ENCODE results near the gene KLHL17.
A peak's percentile ranks its signal among the peaks of the same experiment; 100 is the strongest.
"Not testable (repeated sequence)": the region's sequence is repeated elsewhere in the genome, so short reads cannot be mapped to it uniquely, and the experiment has no call there.

The KLHL17 gene

DNA sequence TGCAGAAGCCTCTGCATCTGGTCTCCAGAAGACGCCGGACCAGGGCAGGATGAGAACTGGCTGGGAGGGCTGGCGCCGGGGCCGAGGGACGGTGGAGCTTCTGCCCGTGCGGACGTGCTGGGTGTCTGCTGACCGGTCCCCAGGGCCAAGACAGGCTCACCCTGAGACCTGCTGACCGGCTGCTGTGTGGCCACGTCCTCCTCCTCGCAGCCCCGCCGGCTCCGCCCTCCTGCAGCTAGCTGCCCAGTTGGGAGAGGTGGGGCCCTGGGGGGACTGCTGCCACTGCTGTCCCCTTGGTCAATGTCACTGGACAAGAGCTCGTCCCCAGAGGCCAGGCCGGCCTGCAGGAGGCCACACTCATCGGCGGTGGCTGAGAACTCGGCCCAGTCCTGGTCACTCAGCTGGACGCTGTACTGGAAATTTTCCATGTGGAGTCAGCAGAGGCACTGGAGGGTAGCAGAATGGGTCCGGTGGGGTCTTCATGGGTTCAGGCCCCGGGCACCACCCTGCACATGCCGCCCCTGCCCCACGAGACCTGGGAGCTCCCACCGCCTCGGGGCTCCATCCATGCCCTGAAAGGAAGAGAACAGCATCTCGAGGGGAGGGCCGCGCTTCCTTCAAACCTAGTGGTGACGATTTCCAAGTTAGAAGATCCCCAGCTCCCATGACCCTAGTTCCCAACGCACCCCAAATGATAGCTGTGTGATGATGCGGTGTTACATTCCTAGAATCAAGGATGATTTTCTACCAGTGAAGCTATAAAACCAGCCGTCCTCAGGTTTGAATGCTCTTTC, 20.4 kb downstream of the KLHL17 start:
- DNase-seq (ENCODE audit: low read depth in 3 of 3) = no peak

DNA sequence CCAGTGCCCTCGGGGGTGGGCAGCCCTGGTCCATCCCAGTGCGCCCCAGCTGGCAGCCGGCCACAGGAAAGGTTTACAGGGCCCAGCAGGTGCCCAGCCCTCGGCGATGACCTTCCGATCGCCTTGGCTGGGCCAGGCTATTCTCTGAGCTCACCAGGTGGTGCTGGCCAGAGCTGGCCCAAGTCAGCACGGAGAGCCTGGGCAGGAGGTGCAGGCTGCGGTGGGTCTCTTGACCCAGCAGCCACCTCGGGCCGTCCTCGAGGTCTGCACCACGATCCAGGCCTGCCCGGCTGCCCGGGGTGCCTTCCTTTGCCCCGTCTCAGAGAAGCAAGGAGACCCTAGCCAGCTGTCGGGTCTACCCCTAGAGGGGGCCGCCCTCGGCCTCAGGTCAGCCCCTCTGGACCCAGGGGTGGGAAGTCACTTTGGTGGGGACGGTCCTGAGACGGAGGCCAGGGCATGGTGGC, 21.1 kb downstream of the KLHL17 start:
- no peak for DNase-seq (ENCODE audit: low read depth in 3 of 3)

DNA sequence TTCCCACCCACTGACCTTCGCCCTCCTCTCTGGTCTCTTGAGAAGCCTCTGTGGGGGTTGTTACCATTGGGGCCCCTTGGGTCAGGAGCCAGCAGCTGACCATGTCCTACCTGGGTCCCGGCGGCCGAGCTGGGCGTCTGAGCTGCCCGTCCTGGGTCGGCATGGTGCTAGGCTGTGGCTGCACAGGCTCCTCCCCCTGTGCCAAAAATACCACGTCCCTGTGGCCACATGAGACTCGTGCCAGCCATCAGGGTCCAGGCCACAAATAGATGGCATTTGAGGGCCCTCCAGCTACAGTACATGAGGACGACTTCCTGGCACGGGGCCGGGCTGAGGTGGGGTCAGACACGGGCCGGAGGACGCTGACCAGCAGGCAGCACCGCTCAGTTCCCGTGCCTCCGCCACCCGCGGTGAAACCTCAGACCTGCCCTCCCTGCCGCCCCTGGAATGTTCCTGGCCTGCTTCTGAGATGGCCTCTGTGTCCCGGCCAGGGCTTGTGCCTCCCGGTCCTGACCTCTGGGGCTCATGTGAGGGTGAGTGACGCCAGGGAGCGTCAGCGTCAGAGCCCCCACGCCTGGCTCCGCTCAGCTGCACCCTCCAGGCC, 21.7 kb downstream of the KLHL17 start, which contains the start of gene PERM1:
Gene PERM1, minus strand, starts transcription at position 139 of the 604 bp plus-strand sequence. CDS start 1,064 bp downstream, outside the sequence.
- DNase-seq (ENCODE audit: low read depth in 3 of 3) = no peak

DNA sequence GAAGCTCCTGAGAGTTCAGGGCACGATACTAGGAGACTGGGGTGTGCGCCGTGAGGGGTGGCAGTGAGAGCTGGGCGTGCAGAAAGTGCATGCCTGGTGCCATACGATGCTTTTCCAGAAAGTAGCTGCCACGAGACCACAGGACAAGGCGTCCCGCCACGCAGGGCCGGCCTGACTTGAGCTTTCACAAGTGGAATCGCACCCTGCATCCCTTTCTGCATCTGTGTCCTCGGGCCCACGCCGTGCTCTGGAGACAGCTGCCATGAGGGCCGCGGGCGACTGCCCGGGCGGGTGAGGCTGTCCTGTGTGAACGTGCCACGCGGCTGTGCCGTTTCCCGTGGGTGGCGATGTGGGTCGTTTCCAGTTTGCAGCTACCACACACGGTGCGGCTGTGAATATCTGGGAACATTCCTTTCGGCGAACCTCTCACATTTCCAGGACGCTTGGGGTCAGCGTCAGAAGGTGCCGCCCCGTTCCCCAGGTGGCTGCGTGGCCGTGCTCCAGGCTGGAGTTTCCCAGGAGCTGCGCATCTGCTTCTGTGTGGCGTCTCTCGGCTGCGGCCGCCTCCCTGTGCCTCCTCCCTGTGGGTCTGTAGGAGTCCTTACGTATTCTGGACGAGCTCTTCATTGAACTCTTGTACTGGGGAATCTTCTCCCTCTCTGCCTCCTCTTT, 22.5 kb downstream of the KLHL17 start:
- no peak for DNase-seq (ENCODE audit: low read depth in 3 of 3)

DNA sequence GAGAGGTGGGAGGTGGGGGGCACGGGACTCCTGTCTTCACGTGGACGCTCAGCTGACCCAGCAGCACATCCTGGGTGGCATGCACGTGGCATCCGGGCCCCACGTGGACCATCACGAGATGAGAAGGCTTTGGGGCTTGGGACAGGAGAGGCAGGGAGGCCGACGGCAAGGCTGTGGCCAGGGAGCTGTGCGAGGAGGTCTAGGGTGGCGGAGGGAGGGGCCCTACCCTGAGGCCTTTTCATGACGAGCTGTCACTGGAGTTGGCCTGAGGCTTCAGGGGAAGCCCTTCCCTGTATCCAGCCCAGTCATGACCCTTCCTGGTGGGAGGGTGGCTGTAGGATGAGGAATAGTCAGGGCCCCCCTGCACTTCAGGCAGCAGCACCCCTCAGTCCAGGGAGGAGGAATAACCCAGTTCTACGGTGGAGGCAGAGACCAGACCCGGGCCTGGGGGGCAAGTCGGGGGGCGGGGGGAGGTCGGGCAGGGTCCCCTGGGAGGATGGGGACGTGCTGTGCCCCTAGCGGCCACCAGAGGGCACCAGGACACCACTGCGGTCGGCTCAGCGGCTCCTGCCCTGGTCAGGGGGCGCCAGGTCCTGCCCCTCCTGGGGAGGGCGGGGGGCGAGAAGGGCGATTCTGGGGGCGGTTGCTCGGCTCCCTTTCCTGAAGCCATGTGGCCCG, 23.6 kb downstream of the KLHL17 start:
- DNase-seq (ENCODE audit: low read depth in 3 of 3) = peak; percentile 34 to 59 (median 41)

DNA sequence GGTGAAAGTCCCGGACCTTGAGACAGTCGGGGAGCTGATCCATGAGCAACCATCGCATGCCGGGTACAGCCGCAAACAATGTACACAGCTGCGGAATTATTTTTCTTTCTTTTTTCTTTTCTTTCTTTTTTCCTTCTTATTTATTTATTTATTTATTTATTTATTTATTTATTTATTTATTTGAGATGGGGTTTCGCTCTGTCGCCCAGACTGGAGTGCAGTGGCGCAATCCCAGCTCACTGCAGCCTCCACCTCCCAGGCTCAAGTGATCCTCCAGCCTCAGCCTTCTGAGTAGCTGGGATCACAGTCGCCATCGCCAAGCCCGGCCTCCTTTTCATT, 24.1 kb downstream of the KLHL17 start:
- DNase-seq (ENCODE audit: low read depth in 3 of 3) = no peak

DNA sequence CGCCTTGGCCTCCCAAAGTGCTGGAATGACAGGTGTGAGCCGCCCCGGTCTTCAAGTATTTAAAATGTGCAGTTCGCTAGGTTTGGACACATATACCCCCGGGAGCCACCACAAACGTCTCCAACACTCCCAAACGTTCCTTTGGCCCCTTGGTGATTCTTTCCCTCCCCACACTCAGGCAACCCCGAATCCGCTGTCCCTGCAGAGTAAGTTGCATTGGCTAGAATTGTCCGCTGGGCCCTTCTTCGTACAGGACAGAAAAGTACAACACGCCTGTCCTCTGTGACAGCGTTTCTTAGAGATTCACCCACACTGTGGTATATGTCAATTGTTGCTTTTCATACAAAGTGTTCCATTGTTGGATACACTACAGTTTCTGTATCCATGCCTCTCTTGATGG, 24.7 kb downstream of the KLHL17 start:
- DNase-seq (ENCODE audit: low read depth in 3 of 3) = no peak

DNA sequence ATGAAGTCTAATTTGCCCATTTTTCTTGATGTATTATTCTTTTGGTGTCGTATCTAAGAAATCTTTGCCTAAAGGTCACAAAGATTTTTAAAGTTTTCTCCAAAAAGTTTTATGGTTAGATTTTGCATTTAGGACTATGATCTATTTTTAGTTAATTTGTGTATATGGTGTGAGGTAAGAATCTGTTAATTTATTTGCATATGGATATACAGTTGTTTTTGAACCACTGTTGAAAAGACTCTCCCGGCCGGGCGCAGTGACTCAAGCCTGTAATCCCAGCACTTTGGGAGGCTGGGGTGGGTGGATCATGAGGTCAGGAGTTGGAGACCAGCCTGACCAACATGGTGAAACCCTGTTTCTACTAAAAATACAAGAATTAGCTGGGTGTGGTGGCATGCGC, 27.7 kb downstream of the KLHL17 start:
- not testable (repeated sequence) for DNase-seq (ENCODE audit: low read depth in 3 of 3)

DNA sequence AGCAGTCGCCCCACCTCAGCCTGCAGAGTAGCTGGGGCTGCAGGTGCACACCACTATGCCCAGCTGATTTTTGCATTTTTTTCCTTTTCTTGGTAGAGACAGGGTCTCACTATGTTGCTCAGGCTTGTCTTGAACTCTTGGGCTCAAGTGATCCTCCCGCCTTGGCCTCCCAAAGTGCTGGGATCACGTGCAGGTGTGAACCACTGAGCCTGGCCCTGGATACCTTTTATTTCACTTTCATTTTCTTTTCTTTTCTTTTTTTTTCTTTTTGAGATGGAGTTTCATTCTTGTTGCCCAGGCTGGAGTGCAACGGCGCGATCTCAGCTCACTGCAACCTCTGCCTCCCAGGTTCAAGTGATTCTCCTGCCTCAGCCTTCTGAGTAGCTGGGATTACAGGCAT, 30.9 kb downstream of the KLHL17 start:
- not testable (repeated sequence) for DNase-seq (ENCODE audit: low read depth in 3 of 3)

DNA sequence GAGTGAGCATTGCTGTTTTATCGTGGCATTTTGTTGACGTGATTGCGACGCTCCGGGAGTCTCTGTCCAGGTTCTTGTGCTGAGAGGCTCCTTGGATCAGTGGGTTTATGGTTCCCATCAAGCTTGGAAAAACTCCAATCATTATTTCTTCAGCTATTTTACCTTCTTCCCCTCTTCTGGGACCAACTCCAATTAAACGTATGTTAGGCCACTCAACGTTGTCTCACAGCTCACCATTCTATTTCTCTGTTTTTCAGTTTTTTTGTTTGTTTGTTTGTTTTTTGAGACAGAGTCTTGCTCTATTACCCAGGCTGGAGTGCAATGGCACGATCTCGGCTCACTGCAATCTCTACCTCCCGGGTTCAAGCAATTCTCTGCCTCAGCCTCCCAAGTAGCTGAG, 31.5 kb downstream of the KLHL17 start:
- DNase-seq (ENCODE audit: low read depth in 3 of 3) = no peak

DNA sequence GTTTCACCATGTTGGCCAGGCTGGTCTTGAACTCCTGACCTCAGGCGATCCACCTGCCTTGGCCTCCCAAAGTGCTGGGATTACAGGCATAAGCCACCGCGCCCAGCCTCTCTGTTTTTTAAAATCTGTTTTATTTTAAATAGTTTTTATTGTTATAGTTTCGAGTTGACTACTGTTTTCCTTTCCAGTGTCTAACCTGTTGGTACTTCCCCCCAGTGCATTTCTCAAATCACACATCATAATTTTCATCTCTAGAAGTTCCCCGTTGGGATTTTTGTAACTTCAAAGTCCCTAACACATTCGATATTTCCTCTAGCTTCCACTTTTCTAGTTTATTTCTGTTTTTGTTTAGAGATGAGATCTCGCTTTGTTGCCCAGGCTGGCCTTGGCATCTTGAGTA, 32.0 kb downstream of the KLHL17 start:
- DNase-seq (ENCODE audit: low read depth in 3 of 3) = no peak

DNA sequence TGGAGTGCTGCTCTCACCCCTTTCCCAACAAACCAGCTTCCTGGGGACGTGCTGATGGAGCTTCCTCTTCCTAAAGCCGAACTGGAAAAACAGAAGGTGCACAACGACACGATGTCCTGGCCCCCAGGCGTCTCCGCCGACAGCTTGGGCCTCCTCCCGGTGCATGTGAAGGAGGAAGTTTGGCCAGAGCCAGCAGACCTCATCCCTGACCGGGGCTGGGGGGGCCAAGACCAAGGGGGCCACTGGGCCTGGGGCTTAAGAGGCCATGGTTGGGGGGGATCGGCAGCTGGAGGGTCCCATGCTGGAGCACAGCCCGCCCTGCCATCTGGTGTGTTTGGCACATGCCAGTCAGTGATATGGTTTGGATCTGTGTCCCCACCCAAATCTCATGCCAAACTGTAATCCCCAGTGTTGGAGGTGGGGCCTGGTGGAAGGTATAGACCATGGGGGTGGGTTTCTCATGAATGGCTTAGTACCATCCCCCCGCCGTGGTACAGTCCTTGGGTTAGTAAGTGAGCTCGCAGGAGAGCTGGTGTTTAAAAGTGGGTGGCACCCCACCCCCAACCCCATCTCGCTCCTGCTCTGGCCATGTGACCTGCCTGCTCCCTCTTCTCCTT, 33.1 kb downstream of the KLHL17 start:
- DNase-seq (ENCODE audit: low read depth in 3 of 3) = no peak

DNA sequence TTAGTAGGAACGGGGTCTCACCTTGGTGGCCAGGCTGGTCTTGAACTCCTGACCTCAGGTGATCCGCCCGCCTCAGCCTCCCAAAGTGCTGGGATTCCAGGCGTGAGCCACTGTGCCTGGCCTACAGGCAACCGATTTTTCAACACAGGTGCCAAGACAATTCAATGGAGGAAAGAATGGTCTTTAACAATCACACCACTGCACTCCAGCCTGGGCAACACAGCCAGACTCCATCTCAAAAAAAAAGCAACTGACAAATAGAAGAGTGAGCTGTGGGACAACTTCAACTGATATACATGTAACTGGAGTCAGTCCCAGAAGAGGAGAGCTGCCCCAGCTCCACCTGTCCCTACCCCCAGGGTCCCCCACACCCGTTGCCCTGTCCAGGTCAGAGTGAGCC, 34.2 kb downstream of the KLHL17 start:
- DNase-seq (ENCODE audit: low read depth in 3 of 3) = not testable (repeated sequence)

DNA sequence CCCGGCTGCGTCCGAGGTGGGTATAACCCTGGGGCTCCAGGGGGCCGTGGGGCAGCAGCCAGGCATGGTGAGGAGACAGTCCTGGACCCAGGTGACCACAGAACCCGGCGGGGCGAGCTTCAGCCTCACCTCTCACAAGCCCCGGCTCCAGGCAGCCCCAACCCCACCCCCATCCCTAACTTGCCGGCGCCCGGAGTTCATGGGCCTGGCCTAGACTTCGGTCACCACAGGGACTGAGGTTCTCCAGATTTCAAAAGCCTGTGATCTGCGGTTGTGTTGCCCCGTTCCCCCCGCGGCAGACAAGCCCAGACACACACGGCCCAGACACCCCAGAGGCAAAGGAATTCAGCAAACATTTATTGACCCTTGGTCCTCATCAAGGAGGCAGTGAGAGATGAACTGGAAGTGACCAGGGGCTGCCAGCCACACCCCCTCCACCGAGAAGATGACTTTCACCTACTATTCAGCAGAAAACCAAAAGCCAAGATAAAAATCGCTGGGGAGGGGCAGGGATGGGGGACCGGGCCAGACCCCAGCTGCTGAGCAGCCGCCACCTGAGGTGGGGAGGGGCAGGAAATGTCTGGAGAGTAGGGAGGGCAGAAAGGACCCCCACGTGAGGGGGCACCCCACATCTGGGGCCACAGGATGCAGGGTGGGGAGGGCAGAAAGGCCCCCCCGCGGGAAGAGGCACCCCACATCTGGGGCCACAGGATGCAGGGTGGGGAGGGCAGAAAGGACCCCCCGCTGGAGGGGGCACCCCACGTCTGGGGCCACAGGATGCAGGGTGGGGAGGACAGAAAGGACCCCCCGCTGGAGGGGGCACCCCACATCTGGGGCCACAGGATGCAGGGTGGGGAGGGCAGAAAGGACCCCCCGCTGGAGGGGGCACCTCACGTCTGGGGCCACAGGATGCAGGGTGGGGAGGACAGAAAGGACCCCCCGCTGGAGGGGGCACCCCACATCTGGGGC, 35.6 kb downstream of the KLHL17 start:
- no peak for DNase-seq (ENCODE audit: low read depth in 3 of 3)

DNA sequence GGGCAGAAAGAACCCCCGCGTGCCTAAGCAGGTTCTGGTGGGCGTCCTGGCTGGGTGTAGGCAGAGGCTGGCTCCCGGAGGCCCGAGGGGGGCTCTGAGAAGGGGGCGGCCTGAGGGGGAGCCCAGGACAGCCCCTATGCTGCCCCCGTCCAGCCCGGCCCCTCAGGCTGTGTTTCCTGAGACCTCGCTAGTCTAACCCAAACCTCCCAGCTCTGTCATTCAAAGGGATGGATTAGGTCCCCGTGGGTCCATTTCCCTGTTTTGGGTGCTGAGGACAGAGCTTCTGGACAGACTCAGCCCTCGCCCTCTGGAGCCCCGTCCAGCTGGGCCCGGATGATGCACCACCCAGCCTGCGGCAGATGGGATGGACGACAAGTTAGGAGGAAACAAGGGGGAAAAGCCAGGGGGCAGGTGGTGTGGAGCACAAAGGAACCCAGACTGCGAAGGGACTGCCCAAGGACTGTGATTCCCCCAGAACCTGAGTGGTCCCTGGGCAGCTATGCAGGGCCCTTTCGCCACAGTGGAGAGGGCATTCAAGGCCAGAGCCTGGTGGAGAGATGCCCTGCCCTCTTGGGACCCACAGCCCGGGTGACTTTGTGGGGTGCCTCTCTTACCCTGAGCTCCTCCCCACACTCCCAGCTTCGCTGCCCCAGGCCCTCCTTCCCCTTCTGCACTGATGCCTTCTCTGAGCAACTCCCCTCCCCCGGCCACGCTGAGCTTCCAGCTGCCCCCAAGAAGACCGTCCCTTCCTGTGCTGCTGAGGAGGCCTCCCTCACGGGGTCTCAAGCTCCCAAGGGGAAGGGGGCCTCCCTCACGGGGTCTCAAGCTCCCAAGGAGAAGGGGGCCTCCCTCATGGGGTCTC, 36.7 kb downstream of the KLHL17 start:
- DNase-seq (ENCODE audit: low read depth in 3 of 3) = no peak

DNA sequence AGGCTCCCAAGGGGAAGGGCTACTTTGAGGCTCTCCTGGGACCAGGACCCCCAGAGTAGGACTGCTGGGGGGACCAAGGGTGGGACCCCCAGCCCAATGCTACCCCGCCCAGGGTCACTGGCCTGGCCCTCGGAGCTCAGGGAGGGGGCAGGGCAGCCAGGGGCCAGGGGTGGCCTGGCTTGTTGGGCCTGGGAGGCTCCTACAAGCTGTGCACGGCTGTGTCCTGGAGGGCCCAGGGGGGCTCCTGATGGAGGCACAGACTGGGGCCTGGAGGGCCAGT, 37.3 kb downstream of the KLHL17 start:
- DNase-seq (ENCODE audit: low read depth in 3 of 3) = no peak

DNA sequence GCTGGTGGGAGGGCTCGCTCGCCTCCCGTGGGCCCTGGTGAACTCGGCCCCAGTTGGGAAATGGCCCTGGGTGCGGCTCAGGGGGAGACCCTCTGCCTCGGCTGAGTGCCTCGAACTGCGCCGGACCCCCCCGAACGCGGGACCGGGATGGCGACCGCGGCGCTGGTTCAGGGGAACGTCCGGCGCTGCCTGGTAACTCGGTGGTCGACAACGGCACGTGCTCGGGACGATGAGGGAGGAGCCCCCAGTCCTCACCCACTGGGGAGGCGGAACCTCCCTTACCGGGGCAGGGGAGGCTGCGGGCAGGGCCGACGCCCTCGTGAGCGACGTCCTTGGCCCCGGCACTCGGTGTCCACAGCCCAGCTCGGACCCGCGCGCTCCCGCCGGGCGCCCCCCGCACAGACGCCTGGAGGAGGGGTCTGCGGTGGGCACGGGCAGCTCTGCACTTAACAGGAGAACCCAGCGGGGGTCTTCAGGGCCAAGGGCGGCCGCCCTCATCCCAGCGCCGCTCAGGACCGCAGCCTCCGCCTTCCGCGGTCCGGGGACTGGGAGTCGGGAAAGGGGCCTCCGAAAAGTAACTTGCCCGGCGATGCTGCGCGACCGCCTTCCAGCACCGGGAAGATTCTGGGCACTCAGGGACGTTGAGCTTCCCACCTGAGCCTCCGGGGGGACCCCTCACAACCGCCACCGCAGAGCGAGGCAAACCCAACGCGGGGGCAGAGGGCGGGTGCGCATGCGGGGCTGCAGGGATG, 37.8 kb downstream of the KLHL17 start:
- DNase-seq (ENCODE audit: low read depth in 3 of 3) = no peak

DNA sequence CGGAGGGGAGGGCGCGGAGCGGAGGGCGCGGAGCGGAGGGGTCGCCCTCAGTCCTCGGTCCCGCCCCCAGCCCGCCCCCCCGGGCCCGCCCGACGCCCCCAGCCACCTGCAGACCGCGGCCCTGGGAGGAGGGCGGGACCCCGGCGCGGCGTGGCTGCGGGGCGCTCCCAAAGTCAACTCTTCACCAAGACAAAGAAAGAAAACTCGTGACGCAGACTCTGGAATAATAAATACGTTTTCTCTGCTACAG, 38.3 kb downstream of the KLHL17 start:
- no peak for DNase-seq (ENCODE audit: low read depth in 3 of 3)

DNA sequence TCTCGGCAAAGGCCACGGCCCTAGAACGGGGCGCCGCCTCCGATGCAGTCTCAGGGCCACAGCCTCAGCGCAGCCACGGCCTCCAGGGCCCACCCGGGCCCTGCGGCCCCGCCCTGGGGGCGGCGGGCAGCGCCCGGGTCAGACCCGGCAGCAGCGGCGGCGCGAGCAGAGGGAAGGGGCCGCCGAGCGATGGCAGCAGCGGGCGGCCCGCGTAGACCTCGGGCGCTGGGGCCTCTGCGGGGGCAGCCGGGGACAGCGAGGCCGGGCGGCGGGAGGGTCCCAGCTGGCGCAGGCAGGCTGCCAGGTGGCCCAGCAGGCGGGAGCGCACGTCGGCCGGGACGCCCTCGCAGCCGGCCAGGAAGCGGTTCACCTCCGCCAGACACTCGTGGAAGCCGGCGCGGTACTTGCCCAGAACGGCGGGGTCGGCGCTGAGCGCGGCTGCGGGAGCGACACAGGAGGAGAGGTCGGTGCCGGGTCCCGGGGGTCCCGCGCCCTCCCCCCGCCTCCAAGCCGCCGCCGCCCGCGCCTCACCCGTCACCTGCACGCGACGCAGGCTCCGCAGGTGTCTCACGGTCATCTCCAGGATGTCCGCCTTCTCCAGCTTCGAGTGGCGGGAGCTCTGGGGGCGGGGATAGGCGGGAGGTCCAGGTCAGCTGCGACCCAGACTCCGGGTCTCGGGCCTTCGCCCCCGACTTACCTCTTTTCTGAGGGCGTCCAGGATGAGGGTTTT, 38.8 kb downstream of the KLHL17 start:
- DNase-seq (ENCODE audit: low read depth in 3 of 3) = no peak

Data from stimulated activated CD4-positive, alpha-beta T cell treated with anti-CD3 and anti-CD28 coated beads, TNF-alpha, amount 100 ng/mL, for 24 hours (primary cell).